K562 (cell line): Measurements from ENCODE around the gene KCTD6.

ENCODE experiments used
- NFIX ChIP-seq: fragments of 250-450 bp; sonication (Bioruptor Pico); IDR thresholded peaks from 2 replicates; pipeline ENCODE4 v1.4.0; 2020; ENCODE audit warnings: low read depth, mild to moderate bottlenecking, moderate library complexity
- NFXL1 ChIP-seq: fragments of 450-650 bp; formaldehyde crosslinking; IDR thresholded peaks from 2 replicates; pipeline ENCODE4 v1.4.0; 2021; ENCODE audit warnings: mild to moderate bottlenecking
- TF ChIP-seq, protein P1 (sequence below): fragments of 250-450 bp; sonication (Bioruptor Pico); IDR thresholded peaks from 2 replicates; pipeline ENCODE4 v1.8.0; 2022; ENCODE audit warnings: moderate library complexity, mild to moderate bottlenecking, inconsistent platforms
- TF ChIP-seq, protein P2 (sequence below): sonication (generic); formaldehyde crosslinking; IDR thresholded peaks from 2 replicates; pipeline ENCODE4 v1.8.0; 2022; ENCODE audit warnings: missing genetic modification reagents, mild to moderate bottlenecking, borderline replicate concordance
- TF ChIP-seq, protein P3 (sequence below): sonication (generic); formaldehyde crosslinking; IDR thresholded peaks from 2 replicates; pipeline ENCODE4 v1.5.0; 2020; ENCODE audit warnings: missing genetic modification reagents

DNA sequence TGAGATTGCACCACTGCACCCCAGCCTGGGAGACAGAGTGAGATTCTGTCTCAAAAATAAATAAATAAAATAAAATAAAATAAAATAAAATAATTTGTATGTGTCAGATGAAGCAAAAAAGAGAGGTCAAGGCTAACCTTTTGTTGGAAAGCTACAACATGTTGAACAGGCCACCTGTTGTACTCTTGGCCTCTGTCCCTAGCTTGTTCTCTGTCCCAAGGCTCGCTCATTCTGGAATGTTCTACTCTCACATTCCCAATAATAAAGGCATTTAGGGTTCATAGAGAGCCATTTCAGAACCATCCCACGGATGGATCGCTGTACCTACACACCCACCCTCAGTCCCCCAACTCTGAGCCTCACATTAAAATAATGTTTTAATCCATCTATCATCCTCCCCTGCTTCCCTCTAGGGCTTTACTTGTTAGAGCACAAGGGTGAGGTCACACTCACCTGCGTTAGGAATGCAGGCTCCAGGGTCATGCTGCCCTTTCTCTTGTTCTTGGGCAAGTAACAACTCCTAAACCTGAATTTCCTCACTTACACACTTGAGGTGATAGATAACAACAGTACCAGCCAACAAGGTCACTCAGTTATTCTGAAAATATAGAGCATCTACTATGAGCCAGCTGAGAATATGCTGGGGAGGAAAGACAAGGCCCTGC is 24.9 kb upstream of the KCTD6 start:
- TF ChIP-seq, protein P1, sequence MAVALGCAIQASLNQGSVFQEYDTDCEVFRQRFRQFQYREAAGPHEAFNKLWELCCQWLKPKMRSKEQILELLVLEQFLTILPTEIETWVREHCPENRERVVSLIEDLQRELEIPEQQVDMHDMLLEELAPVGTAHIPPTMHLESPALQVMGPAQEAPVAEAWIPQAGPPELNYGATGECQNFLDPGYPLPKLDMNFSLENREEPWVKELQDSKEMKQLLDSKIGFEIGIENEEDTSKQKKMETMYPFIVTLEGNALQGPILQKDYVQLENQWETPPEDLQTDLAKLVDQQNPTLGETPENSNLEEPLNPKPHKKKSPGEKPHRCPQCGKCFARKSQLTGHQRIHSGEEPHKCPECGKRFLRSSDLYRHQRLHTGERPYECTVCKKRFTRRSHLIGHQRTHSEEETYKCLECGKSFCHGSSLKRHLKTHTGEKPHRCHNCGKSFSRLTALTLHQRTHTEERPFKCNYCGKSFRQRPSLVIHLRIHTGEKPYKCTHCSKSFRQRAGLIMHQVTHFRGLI (CRISPR knock-in tag) = no peak
- TF ChIP-seq, protein P2, sequence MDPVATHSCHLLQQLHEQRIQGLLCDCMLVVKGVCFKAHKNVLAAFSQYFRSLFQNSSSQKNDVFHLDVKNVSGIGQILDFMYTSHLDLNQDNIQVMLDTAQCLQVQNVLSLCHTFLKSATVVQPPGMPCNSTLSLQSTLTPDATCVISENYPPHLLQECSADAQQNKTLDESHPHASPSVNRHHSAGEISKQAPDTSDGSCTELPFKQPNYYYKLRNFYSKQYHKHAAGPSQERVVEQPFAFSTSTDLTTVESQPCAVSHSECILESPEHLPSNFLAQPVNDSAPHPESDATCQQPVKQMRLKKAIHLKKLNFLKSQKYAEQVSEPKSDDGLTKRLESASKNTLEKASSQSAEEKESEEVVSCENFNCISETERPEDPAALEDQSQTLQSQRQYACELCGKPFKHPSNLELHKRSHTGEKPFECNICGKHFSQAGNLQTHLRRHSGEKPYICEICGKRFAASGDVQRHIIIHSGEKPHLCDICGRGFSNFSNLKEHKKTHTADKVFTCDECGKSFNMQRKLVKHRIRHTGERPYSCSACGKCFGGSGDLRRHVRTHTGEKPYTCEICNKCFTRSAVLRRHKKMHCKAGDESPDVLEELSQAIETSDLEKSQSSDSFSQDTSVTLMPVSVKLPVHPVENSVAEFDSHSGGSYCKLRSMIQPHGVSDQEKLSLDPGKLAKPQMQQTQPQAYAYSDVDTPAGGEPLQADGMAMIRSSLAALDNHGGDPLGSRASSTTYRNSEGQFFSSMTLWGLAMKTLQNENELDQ (CRISPR knock-in tag) = no peak
- no peak for TF ChIP-seq NFIX (CRISPR knock-in tag)
- TF ChIP-seq NFXL1 = no peak
- TF ChIP-seq, protein P3, sequence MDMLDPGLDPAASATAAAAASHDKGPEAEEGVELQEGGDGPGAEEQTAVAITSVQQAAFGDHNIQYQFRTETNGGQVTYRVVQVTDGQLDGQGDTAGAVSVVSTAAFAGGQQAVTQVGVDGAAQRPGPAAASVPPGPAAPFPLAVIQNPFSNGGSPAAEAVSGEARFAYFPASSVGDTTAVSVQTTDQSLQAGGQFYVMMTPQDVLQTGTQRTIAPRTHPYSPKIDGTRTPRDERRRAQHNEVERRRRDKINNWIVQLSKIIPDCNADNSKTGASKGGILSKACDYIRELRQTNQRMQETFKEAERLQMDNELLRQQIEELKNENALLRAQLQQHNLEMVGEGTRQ (CRISPR knock-in tag) = no peak
